ENCODE data around the gene RPL27A.

RPL27A gene

DNA sequence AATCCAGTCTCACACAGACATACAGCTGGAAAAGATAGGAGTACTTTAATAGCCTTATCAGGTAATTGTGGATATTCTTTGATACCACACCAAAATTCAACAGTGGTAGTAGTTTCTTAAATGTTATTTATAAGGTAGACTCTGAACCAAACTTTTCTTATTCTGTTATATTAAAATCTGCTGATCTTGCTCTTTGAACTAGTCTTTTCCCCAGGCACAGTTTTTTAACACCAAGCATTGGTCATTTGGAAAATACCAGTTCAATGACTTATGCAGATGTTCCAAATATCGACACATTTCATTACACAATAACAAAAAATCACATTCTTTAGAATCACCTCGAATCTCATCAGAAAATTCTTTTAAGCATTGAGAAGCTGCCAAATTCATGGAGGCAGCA lies 7.7 kb upstream of the RPL27A start:
- TF ChIP-seq, protein P1, sequence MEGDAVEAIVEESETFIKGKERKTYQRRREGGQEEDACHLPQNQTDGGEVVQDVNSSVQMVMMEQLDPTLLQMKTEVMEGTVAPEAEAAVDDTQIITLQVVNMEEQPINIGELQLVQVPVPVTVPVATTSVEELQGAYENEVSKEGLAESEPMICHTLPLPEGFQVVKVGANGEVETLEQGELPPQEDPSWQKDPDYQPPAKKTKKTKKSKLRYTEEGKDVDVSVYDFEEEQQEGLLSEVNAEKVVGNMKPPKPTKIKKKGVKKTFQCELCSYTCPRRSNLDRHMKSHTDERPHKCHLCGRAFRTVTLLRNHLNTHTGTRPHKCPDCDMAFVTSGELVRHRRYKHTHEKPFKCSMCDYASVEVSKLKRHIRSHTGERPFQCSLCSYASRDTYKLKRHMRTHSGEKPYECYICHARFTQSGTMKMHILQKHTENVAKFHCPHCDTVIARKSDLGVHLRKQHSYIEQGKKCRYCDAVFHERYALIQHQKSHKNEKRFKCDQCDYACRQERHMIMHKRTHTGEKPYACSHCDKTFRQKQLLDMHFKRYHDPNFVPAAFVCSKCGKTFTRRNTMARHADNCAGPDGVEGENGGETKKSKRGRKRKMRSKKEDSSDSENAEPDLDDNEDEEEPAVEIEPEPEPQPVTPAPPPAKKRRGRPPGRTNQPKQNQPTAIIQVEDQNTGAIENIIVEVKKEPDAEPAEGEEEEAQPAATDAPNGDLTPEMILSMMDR (IDR thresholded peaks at IDR 0.05): no peak
- Histone ChIP-seq H3K27ac (no peak overlapping the region), H3K9me3 (no peaks in the 10 kb centered on the region), H3K36me3 (peaks cover 14% of the 10 kb centered on the region), H3K27me3 (no peaks in the 10 kb centered on the region), H3K4me3 (ENCODE audit: low read depth in 1 of 2, low read length in 1 of 2) (no peak overlapping the region), H3K4me1 (ENCODE audit: control insufficient read depth in 1 of 2, insufficient read depth in 1 of 2, low read depth in 1 of 2, low read length in 1 of 2) (no peaks in the 10 kb centered on the region)

DNA sequence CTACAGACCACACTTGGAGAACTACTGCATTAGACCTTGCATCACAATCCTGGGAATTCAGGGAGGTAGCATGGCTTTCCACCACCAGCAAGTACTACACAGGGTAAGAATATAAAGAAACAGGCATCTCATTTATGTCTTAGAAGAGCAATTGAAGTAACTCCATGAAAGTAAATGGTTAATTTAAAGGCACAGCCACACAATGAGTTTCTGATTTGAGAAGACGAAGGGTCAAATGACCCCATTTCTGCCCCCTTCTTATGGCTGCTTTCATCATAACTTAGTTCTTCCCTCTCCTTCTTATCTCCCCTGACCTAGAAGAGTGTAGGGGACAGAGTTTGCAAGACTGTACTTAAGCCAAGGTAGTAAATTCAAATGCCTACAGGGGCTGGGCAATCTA lies 6.1 kb upstream of the RPL27A start:
- H3K36me3 ChIP-seq: peaks cover 8% of the 10 kb centered on the region
- no peaks in the 10 kb centered on the region for H3K9me3 ChIP-seq
- no peaks in the 10 kb centered on the region for H3K27me3 ChIP-seq
- no peak overlapping the region for H3K4me3 ChIP-seq (ENCODE audit: low read depth in 1 of 2, low read length in 1 of 2)
- peaks cover 1% of the 10 kb centered on the region in 2 experiments for H3K4me1 ChIP-seq (ENCODE audit: control insufficient read depth in 1 of 2, insufficient read depth in 1 of 2, low read depth in 1 of 2, low read length in 1 of 2)
- H3K27ac ChIP-seq: no peak overlapping the region
- TF ChIP-seq, protein P1 (IDR thresholded peaks at IDR 0.05): no peak

DNA sequence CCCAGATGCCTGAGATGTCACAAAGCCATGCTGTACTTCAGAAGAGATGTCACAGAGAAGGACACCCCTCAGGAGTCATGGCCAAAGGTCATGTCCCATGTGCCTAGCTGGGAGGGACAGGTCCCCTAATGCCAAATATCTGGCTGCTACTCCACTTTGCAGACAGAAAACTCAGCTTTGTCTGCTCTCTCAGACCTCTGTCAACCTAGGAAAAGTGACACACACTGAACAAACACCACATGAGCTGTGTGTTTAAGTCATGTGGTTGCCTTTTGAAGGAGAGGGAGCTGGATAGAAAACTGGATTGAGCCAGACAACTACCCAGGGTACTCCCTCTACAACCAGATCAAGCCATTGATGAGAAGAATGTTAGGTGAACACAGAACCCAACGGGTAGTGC lies 3.6 kb upstream of the RPL27A start:
- no peak overlapping the region for H3K27ac ChIP-seq
- H3K36me3 ChIP-seq: peaks cover 3% of the 10 kb centered on the region
- peaks cover 19% of the 10 kb centered on the region in 2 experiments for H3K4me1 ChIP-seq (ENCODE audit: control insufficient read depth in 1 of 2, insufficient read depth in 1 of 2, low read depth in 1 of 2, low read length in 1 of 2)
- H3K9me3 ChIP-seq: no peaks in the 10 kb centered on the region
- H3K4me3 ChIP-seq (ENCODE audit: low read depth in 1 of 2, low read length in 1 of 2): no peak overlapping the region
- H3K27me3 ChIP-seq: no peaks in the 10 kb centered on the region
- TF ChIP-seq, protein P1 (IDR thresholded peaks at IDR 0.05): no peak

DNA sequence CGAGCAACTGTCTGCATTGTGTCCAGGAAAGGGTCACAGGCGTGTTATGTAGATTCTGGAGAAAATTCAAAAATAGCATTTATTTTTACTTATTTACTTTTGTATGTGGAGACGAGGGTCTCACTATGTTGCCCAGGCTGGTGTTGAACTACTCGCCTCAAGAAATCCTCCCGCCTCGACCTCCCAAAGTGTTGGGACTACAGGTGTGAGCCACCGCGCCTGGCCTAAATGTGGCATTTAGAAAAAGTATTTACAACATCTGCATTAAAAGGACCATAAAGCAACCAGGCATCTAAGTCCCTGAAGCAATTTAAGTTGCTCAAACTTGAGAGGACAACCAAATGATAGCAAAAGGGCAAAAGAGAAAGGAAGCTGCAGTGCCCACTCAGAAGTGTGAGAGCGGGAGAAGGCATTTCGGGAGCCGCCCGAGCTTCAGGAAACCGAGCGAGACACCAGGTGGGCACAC lies 722 bp upstream of the RPL27A start:
- Histone ChIP-seq H3K4me3 (ENCODE audit: low read depth in 1 of 2, low read length in 1 of 2) (peak overlapping the region; percentile 88 to 96), H3K4me1 (ENCODE audit: control insufficient read depth in 1 of 2, insufficient read depth in 1 of 2, low read depth in 1 of 2, low read length in 1 of 2) (peaks cover 23% of the 10 kb centered on the region in 2 experiments), H3K9me3 (no peaks in the 10 kb centered on the region), H3K27me3 (no peaks in the 10 kb centered on the region), H3K36me3 (peaks cover 32% of the 10 kb centered on the region), H3K27ac (peak overlapping the region; percentile 93)
- TF ChIP-seq, protein P1 (IDR thresholded peaks at IDR 0.05): no peak

DNA sequence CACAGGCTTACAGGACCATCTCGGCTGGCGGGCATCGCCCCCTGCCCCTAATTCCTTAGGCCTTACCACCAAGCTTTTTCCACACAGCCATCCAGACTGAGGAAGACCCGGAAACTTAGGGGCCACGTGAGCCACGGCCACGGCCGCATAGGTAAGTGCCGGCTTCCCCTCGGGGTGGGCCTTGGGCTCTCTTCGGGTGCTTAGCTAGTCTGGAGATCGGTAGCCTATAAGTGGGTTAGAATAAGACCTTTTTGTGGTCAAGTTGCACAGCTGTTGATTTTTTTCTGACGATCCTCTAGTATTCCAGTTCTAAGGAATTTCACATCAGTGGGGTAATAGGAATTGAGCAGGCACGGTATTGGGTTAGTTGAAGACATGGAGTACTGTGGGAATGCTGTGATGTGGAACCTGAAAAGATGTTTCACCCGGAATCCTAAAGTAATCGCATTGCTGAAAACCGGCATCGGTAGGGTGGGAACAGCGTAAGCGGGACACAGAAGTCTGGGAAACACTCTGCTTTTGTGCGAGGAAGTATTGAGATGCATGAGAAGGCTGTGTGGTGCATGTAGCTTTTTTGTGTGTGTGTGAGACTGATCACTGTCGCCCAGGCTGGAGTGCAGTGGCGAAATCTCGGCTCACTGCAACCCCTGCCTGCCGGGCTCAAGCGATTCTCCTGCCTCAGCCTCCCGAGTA lies 669 bp downstream of the RPL27A start:
- Histone ChIP-seq H3K27ac (peak overlapping the region; percentile 93), H3K27me3 (no peaks in the 10 kb centered on the region), H3K9me3 (no peaks in the 10 kb centered on the region), H3K36me3 (peaks cover 33% of the 10 kb centered on the region), H3K4me1 (ENCODE audit: control insufficient read depth in 1 of 2, insufficient read depth in 1 of 2, low read depth in 1 of 2, low read length in 1 of 2) (peaks cover 28 to 29% of the 10 kb centered on the region in 2 experiments), H3K4me3 (ENCODE audit: low read depth in 1 of 2, low read length in 1 of 2) (peak overlapping the region; percentile 88 to 96)
- TF ChIP-seq, protein P1 (IDR thresholded peaks at IDR 0.05): no peak
